Measurements from ENCODE around the gene PPP1R9B. TPM values are rescaled to one million over a fixed set of nuclear protein-coding genes. Genes with fewer than 3 reads are reported as not detected.

The PPP1R9B gene
- total RNA-seq, 4 donors from 2014 or later = 16.6 to 38.0 (median 25.6) TPM

DNA sequence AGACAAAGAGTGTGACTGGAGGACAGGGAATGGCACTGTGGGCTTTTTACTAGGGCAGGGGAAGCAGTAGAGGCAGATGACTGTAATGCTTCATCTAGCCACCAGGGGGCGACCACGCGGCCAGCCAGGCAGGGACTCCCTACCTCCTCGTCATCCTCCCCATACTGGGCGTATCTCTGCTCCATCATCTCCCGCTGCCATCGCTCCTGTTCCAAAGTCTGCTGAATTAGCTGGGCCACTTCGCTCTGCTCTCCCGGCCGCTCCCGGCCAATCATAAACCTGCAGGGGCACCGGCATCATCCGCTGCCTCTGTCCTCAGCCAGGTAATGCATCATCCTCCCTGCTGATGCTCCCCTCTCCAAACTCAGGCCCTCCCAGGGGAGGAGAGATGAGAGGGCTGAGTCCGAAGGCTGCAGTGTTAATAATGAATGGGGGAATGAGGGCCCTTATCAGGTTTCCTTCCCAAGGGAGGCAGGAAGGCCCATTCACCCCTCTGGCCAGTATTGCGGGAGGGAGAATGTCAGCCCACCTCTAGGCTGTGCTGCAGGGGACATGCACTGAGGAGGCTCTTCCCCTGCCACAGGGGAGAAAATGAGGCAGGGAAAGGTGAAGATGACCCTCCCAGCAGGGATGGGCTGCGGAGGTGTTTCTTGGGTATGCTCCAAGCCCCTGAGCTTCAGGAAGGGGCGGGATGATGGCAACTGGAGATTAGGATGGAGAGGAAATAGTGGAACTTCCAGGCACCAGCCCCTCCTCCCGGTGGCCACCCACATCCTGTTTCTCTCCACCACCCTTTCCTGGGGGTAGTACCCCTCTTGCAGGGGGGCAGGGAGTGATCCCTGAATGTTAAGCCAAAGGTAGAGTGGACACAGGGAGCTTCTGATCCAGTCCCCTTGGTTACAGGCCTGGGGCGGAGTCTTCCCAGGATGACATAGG is 10.3 kb downstream of the PPP1R9B start:
- ATAC-seq (ENCODE audit: low FRiP score) = peak; percentile 60
- DNase-seq (ENCODE audit: low spot score) = peak; percentile 67
- TF ChIP-seq, protein P1, sequence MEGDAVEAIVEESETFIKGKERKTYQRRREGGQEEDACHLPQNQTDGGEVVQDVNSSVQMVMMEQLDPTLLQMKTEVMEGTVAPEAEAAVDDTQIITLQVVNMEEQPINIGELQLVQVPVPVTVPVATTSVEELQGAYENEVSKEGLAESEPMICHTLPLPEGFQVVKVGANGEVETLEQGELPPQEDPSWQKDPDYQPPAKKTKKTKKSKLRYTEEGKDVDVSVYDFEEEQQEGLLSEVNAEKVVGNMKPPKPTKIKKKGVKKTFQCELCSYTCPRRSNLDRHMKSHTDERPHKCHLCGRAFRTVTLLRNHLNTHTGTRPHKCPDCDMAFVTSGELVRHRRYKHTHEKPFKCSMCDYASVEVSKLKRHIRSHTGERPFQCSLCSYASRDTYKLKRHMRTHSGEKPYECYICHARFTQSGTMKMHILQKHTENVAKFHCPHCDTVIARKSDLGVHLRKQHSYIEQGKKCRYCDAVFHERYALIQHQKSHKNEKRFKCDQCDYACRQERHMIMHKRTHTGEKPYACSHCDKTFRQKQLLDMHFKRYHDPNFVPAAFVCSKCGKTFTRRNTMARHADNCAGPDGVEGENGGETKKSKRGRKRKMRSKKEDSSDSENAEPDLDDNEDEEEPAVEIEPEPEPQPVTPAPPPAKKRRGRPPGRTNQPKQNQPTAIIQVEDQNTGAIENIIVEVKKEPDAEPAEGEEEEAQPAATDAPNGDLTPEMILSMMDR (IDR thresholded peaks at IDR 0.05) = peak in 2 of 3 donors; percentile 93 to 98

DNA sequence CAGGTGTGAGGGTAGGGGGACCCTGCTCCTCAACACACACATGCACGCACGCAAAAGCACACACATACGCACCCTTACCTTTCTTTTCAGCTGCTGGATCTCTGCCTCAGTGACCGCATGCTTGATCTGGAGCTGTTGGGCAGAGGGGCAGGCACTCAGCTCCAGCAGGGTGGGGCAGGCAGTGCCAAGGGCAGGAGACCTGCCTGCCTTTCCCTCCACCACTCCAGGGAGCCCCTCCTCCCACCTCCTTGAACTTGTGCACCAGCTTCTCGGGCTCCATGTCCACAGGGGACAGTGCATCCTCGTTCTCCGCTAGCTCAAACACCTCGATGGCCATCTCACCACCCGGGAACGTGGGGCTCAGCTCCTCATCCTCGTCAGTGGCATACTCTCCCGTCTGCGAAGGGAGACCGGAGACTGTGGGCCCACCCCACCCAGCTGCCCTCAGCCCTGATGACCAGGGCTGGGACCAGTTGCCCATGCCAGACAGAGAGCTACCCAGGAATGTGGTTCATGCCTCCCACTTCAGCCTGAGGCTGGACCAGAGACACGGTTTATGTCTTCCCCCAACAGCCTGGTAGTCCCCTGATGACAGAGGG is 11.2 kb downstream of the PPP1R9B start:
- TF ChIP-seq, protein P1 (IDR thresholded peaks at IDR 0.05) = no peak
- DNase-seq (ENCODE audit: low spot score) (no peak), ATAC-seq (ENCODE audit: low FRiP score) (no peak)

DNA sequence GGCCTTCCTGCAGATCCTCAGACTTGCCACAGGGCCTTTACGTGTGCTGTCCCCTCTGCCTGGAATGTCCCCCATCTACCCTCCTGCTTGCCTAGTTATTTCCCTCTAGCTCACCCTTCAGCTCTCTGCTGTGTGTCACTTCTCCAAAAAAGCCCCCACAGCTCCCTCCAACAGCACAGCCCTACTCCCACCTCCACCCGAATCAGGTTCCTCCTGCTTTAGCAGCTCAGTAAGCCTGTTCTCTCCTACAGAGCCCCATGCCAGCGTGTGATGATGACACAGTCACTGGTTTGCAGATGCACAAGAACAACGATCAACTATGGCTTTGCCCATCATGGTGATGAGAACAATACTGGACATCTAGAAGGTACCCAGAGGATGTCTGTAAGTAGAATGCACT is 13.4 kb downstream of the PPP1R9B start:
- TF ChIP-seq, protein P1 (IDR thresholded peaks at IDR 0.05) = no peak
- ATAC-seq (ENCODE audit: low FRiP score) = no peak
- no peak for DNase-seq (ENCODE audit: low spot score)

DNA sequence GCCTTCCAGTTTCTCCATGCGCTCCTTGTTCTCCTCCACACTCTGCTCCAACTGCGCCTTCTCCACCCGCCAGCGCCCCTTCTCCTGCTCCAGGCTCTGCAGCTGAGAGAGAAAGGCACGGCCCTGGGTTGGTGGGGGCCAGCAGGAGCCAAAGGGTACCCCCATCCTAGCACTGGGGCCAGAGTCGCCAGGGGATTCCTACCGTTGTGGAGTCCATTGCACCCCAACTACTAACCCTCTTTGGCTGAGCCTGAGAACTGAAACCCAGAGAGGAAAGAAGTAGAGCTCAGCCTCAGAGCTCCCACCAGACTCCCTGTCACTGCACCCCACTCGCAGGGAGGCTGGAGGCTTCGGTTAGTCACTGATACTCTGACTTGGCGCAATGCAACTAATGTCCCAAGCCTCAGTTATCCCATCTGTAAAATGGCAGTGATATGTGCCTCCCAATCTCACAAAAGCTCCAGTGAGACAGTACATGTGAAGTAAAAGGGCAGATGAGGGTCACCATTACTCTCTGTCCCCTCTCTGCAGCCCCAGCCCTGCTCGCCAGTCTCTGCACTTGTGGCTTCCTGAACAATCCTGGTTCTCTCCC is 14.3 kb downstream of the PPP1R9B start:
- DNase-seq (ENCODE audit: low spot score) = no peak
- TF ChIP-seq, protein P1 (IDR thresholded peaks at IDR 0.05) = no peak
- no peak for ATAC-seq (ENCODE audit: low FRiP score)

DNA sequence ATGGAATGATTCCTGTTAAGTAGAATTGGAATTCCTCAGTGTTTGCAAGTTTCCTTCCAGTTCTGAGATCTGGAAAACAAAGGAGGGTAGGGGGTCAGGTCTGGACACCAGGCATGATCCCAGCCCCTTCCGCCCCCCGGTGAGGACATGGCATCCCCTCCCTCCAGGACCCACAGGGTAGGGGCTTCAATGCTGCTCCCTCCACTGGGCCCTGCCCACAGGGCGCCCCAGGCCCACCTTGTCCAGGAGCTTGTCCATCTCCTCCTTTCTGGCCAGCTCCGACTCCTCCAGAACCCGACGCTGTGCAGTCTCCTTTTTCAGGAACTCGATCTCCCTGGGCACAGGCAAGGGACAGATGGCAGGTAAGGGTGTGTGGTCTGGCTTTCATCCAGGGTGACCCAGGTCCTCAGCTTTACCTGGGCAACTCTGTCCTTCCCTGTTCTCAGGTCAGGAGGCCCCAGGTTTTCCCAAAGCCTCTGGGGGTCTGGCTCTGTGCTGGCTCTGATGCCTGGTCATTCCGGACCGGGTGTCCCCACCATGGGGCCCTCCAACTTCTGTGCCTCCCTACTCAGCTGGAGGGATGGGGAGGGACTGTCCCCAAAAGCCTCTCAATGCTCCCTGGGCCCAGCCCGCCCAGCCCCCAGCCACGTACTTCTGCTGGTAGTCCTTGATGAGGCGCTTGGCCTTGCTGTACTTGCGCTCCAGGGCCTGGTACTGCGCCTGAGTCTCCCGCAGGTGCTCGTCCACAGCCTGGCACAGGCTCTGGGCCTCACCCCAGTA is 15.0 kb downstream of the PPP1R9B start:
- TF ChIP-seq, protein P1 (IDR thresholded peaks at IDR 0.05) = no peak
- DNase-seq (ENCODE audit: low spot score) = no peak
- no peak for ATAC-seq (ENCODE audit: low FRiP score)

DNA sequence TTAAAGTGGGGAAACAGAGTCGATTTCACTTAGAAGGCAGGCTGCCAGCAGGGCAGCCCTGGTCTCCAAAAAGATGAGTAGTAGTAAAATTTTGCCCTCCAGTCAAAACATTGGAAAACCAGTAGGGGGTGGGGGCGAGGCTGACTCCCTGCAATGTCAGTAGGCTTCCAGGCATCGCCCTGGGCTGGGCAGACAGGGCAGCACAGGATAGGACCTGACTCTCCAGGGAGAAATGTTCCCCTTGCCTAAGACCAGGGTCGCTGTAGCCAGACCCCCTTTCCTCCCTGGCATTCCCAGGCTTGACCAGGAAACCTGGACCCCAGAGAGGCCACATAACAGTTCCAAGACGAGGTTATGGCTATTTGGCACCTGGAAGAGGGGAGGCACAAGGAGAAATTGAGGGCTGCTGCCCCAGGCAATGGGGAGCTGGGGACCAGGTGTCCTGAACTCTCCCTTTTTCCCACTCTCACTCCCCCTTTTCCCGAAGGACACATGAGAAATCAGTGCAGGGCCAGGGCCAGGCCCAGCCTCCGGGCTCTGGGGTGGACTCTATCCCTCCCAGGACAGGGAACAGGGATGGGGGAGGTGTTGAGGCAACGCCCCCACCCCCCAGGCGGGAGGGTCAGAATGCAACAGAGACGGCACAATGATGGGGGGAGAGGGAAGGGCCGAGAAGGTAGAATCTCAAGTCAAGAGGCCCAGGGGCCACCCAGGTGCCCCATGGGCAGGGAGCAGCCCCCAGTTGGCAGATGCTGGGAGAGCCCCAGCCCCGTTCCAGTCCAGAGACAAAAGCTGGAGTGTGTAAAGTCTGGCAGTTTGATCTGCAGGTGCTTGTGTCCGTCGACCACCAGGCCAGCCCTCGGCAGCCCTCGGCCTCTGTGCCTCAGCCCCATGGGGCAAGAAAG is 16.0 kb downstream of the PPP1R9B start:
- no peak for DNase-seq (ENCODE audit: low spot score)
- TF ChIP-seq, protein P1 (IDR thresholded peaks at IDR 0.05) = no peak
- ATAC-seq (ENCODE audit: low FRiP score) = no peak
